ENCODE measurements around the gene ZNF136.

- TF ChIP-seq, protein P1, sequence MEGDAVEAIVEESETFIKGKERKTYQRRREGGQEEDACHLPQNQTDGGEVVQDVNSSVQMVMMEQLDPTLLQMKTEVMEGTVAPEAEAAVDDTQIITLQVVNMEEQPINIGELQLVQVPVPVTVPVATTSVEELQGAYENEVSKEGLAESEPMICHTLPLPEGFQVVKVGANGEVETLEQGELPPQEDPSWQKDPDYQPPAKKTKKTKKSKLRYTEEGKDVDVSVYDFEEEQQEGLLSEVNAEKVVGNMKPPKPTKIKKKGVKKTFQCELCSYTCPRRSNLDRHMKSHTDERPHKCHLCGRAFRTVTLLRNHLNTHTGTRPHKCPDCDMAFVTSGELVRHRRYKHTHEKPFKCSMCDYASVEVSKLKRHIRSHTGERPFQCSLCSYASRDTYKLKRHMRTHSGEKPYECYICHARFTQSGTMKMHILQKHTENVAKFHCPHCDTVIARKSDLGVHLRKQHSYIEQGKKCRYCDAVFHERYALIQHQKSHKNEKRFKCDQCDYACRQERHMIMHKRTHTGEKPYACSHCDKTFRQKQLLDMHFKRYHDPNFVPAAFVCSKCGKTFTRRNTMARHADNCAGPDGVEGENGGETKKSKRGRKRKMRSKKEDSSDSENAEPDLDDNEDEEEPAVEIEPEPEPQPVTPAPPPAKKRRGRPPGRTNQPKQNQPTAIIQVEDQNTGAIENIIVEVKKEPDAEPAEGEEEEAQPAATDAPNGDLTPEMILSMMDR (IDR thresholded peaks at IDR 0.05): no peak
- TF ChIP-seq EZH2phosphoT487 (IDR thresholded peaks at IDR 0.05) (no peak), EZH2 (IDR thresholded peaks at IDR 0.05) (no peak)
Measured at GRCh38 chr19:12139269-12139668, 23.6 kb upstream of the ZNF136 start.
